Mesothelial cell of epicardium (in vitro differentiated cells): ENCODE data around the gene RPL12. TPM values are rescaled to one million over a fixed set of nuclear protein-coding genes. Genes with fewer than 3 reads are reported as not detected.
A peak's percentile ranks its signal among the peaks of the same experiment; 100 is the strongest.

Source experiments
- DNase-seq, 2 experiments: peaks; one replicate each; pipeline ENCODE4 v3.0.0; 2021; ENCODE audit warnings: low spot score in 2 of 2; ENCODE audit not compliant: unreplicated experiment in 2 of 2
- H3K27ac Mint-ChIP-seq: 2 replicates; pipeline ENCODE4 v1.8.0; 2021; ENCODE audit warnings: mixed read lengths
- H3K27me3 Mint-ChIP-seq: 2 replicates; pipeline ENCODE4 v1.8.0; 2021; ENCODE audit warnings: low read depth, mixed read lengths
- H3K36me3 Mint-ChIP-seq: 2 replicates; pipeline ENCODE4 v1.8.0; 2021; ENCODE audit warnings: mixed read lengths
- H3K4me1 Mint-ChIP-seq: 2 replicates; pipeline ENCODE4 v1.8.0; 2021; ENCODE audit warnings: mixed read lengths
- H3K4me3 Mint-ChIP-seq: 2 replicates; pipeline ENCODE4 v1.8.0; 2021; ENCODE audit warnings: mild to moderate bottlenecking, moderate library complexity, mixed read lengths
- H3K9me3 Mint-ChIP-seq: 2 replicates; pipeline ENCODE4 v1.8.0; 2021; ENCODE audit warnings: mixed read lengths
- total RNA-seq: library from RNA; stranded (reverse); gene quantifications from 3 replicates; pipeline ENCODE4 v1.2.1, GENCODE V29; 2021
- TF ChIP-seq, protein P1 (sequence below): fragments of 200-600 bp; sonication (generic); IDR thresholded peaks from one replicate; pipeline ENCODE4 v1.5.0; 2021; ENCODE audit warnings: antibody characterized with exemption; ENCODE audit not compliant: unreplicated experiment

The RPL12 gene
- total RNA-seq, 1 donor from 2014 or later, result 1,125 TPM

DNA sequence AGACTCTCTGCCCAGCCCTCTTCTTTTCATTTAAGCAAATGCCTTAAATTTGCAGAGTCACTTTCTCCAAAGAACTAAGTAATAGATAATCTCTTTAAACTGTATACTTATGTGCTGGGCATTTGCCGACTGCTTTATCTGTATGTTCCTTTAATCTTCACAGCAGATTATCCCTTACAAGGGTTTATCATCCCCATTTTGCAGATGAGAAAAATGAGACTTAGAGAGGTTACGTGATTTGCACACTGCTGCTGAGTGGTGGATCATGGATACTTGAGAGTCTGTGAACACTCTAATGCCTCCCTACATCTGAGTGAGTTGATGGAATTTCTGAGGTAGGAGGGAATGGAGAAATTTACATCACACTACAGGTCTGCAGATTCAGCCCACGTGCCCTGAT, 22.9 kb downstream of the RPL12 start:
- no peak for DNase-seq
- Mint-ChIP-seq H3K27me3 (no peaks in the 10 kb centered on the region), H3K4me3 (no peak overlapping the region), H3K9me3 (no peaks in the 10 kb centered on the region), H3K36me3 (peaks cover 20% of the 10 kb centered on the region), H3K27ac (no peak overlapping the region), H3K4me1 (peaks cover 25% of the 10 kb centered on the region)
- TF ChIP-seq, protein P1, sequence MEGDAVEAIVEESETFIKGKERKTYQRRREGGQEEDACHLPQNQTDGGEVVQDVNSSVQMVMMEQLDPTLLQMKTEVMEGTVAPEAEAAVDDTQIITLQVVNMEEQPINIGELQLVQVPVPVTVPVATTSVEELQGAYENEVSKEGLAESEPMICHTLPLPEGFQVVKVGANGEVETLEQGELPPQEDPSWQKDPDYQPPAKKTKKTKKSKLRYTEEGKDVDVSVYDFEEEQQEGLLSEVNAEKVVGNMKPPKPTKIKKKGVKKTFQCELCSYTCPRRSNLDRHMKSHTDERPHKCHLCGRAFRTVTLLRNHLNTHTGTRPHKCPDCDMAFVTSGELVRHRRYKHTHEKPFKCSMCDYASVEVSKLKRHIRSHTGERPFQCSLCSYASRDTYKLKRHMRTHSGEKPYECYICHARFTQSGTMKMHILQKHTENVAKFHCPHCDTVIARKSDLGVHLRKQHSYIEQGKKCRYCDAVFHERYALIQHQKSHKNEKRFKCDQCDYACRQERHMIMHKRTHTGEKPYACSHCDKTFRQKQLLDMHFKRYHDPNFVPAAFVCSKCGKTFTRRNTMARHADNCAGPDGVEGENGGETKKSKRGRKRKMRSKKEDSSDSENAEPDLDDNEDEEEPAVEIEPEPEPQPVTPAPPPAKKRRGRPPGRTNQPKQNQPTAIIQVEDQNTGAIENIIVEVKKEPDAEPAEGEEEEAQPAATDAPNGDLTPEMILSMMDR, result no peak

DNA sequence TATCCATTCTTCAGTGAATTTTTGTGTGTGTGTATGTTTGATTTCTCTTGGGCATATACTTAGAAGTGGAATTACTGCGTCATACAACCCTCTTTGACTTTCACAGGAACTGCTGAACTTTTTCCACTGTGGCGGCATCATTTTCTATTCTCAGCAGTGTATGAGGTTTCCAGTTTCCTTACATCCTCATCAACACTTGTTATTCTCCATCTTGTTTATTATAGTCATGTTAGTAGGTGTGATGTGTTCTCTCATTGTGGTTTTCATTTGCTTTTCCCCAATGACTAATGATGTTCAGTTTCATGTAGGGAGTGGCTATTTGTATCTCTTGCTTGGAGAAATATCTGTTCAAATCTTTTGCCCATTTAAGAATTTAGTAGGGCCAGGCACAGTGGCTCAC, 24.4 kb downstream of the RPL12 start:
- no peak for DNase-seq
- no peaks in the 10 kb centered on the region for H3K27me3 Mint-ChIP-seq

DNA sequence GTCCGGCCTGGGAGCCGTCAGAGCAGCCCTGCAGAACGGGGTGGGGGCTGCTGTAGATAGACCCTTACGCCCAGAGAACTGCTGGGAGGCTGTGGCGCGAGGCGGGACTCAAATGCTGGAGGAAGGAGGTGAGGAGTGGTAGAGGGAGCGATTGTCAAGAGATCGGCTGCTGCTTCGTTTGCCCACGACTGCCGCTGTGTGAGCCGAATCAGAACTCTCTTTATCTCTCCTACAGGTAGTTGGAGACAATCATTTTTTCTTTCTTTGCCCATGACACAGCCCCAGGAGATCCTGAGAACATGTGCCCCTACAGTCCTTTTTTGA, 26.6 kb downstream of the RPL12 start:
- peak overlapping the region; percentile 98 for H3K4me3 Mint-ChIP-seq
- peak overlapping the region; percentile 100 for H3K27ac Mint-ChIP-seq
- peaks cover 5% of the 10 kb centered on the region for H3K36me3 Mint-ChIP-seq
- H3K9me3 Mint-ChIP-seq, result no peaks in the 10 kb centered on the region
- peaks cover 37% of the 10 kb centered on the region for H3K4me1 Mint-ChIP-seq
- TF ChIP-seq, protein P1, result no peak
- no peaks in the 10 kb centered on the region for H3K27me3 Mint-ChIP-seq
- DNase-seq, result no peak

More for the DNA sequence above, 24.4 kb downstream of the RPL12 start:
- TF ChIP-seq, protein P1, result no peak
- H3K27ac Mint-ChIP-seq, result no peak overlapping the region
- no peaks in the 10 kb centered on the region for H3K9me3 Mint-ChIP-seq
- peak overlapping the region; percentile 7 for H3K4me3 Mint-ChIP-seq
- peaks cover 37% of the 10 kb centered on the region for H3K4me1 Mint-ChIP-seq
- H3K36me3 Mint-ChIP-seq, result peaks cover 18% of the 10 kb centered on the region

DNA sequence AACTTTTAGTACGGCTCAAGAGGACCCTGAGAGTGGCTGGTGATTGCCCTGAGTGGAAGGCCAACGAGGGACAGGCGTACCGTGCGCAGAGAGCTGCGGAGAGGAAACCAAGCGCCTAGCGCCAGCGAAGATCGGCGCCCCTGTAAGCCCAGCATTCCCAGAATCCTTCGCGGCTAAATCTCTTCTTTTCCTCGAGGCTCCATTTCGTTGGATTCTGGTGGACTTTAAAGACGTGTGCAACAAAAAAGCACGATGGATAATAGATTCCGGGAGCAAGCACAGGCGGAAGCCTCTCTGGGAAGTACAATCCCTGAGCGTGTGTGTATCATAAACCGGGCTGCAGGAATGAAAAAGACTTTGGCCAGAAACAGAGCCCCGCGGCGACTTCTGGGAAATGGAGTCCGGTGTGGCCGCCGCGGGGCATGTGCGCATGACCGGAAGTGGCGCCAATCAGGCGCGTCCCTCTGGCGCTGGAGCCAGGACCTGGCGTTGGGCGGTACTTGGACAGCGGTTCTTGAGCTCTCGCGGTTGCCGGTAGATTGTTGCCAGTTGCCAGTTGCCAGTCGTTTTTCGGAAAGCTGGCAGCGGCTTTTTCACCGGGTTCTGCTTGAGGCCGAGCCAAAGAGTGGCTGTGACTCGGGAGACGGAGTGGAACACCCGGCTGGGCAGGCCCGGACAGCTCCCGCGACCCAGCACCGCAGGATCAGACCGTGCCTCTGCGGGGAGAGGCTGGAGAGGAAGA, 27.1 kb downstream of the RPL12 start, which contains the start of gene ZNF79:
Gene ZNF79, plus strand, starts transcription at position 449 of the 742 bp plus-strand sequence. CDS start 406 bp downstream, outside the sequence.
- peaks cover 37% of the 10 kb centered on the region for H3K4me1 Mint-ChIP-seq
- no peaks in the 10 kb centered on the region for H3K9me3 Mint-ChIP-seq
- H3K36me3 Mint-ChIP-seq, result peaks cover 5% of the 10 kb centered on the region
- H3K4me3 Mint-ChIP-seq, result peak within 1 kb of the TSS; percentile 98
- H3K27me3 Mint-ChIP-seq, result no peaks in the 10 kb centered on the region
- peak; percentile 89 to 96 for DNase-seq
- peak within 1 kb of the TSS; percentile 100 for H3K27ac Mint-ChIP-seq
- TF ChIP-seq, protein P1, result no peak

DNA sequence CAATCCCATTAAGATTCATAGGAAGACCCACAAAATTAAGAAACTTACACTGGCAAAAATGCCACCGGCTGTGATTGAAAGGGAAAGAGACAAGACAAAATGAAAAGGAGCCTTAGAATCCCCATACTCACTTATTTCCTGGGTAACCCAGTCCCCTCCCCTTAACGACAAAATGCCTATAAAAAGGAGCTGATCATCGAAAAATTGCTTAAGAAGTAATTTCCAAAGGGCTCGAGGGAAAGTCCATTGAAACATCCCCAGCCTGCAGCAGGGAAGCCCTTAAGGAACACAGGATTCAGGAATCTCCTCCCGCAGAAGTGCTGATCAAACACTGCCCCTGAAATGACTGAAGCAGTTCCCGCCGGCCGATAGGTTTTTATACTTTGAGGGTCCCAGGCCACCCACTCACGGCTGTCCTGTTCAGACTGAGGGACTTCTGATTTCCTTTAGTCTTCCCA, 27.7 kb downstream of the RPL12 start:
- TF ChIP-seq, protein P1, result no peak
- peak overlapping the region; percentile 100 for H3K27ac Mint-ChIP-seq
- H3K9me3 Mint-ChIP-seq, result no peaks in the 10 kb centered on the region
- no peak for DNase-seq
- H3K27me3 Mint-ChIP-seq, result no peaks in the 10 kb centered on the region
- peaks cover 5% of the 10 kb centered on the region for H3K36me3 Mint-ChIP-seq
- H3K4me3 Mint-ChIP-seq, result peak overlapping the region; percentile 98
- H3K4me1 Mint-ChIP-seq, result peaks cover 40% of the 10 kb centered on the region
